GM19324 (cell line): ENCODE data around the gene MAIP1.

Experiments used
- ATAC-seq: cut with Tn5 transposase; IDR thresholded peaks from one replicate; pipeline ENCODE4 v1.9.1; 2021; ENCODE audit warnings: mild to moderate bottlenecking, moderate library complexity; ENCODE audit not compliant: unreplicated experiment, low FRiP score

Gene MAIP1

GRCh38 chr2:199985625-199986207 lies 30.3 kb downstream of the MAIP1 start:
- ATAC-seq, result peak; percentile 49

- ATAC-seq, result no peak
These were observed 32.2 kb downstream of the MAIP1 start for GRCh38 chr2:199987586-199987985.

- ATAC-seq, result no peak
These were observed 32.8 kb downstream of the MAIP1 start for GRCh38 chr2:199988151-199988550.

- no peak for ATAC-seq
These were observed 34.4 kb downstream of the MAIP1 start for GRCh38 chr2:199989822-199990221.

GRCh38 chr2:199991691-199992090 lies 36.3 kb downstream of the MAIP1 start:
- ATAC-seq, result no peak

GRCh38 chr2:199992296-199992695 lies 36.9 kb downstream of the MAIP1 start:
- no peak for ATAC-seq

- no peak for ATAC-seq
These were observed 39.0 kb downstream of the MAIP1 start for GRCh38 chr2:199994371-199994770.

- ATAC-seq, result no peak
These were observed 39.5 kb downstream of the MAIP1 start for GRCh38 chr2:199994896-199995295.

- ATAC-seq, result no peak
These were observed 41.9 kb downstream of the MAIP1 start for GRCh38 chr2:199997296-199997695.

- no peak for ATAC-seq
These were observed 43.8 kb downstream of the MAIP1 start for GRCh38 chr2:199999166-199999565.

- ATAC-seq, result no peak
These were observed 45.2 kb downstream of the MAIP1 start for GRCh38 chr2:200000444-200001163.

GRCh38 chr2:200003444-200003843 lies 48.1 kb downstream of the MAIP1 start:
- ATAC-seq, result no peak

GRCh38 chr2:200005675-200006074 lies 50.3 kb downstream of the MAIP1 start:
- ATAC-seq, result no peak

GRCh38 chr2:200007306-200007705 lies 51.9 kb downstream of the MAIP1 start:
- ATAC-seq, result no peak

- ATAC-seq, result no peak
These were observed 57.0 kb downstream of the MAIP1 start for GRCh38 chr2:200012401-200012800.
